WTC11 (cell line): ENCODE measurements around the gene RASL11B. TPM values are rescaled to one million over a fixed set of nuclear protein-coding genes. Genes with fewer than 3 reads are reported as not detected.

Source experiments
- ATAC-seq: fragments of 200-7000 bp; cut with Tn5 transposase; 2 replicates; pipeline ENCODE4 v1.10.0; 2021; ENCODE audit warnings: mild to moderate bottlenecking, moderate library complexity
- CTCF ChIA-PET: fragments of 300-600 bp; sonication (Branson Sonifier 250); formaldehyde crosslinking; loops from one replicate; lab custom pipeline; 2021; ENCODE audit warnings: antibody characterized with exemption; lab: Charles Lee
- POLR2A ChIA-PET: fragments of 350-600 bp; sonication (Branson Sonifier 250); formaldehyde crosslinking; loops from one replicate; lab custom pipeline; 2021; ENCODE audit warnings: antibody characterized with exemption; lab: Charles Lee
- DNase-seq: peaks from one replicate; pipeline ENCODE4 v3.0.0; 2021; ENCODE audit warnings: low spot score
- H3K27ac Mint-ChIP-seq: 2 replicates; pipeline ENCODE4 v1.8.0; 2021; ENCODE audit warnings: mixed read lengths
- H3K27me3 Mint-ChIP-seq: 2 replicates; pipeline ENCODE4 v1.8.0; 2021; ENCODE audit warnings: low read depth, mild to moderate bottlenecking, moderate library complexity, mixed read lengths
- H3K36me3 Mint-ChIP-seq: 2 replicates; pipeline ENCODE4 v1.8.0; 2021; ENCODE audit warnings: mixed read lengths
- H3K4me1 Mint-ChIP-seq: 2 replicates; pipeline ENCODE4 v1.8.0; 2022; ENCODE audit warnings: mixed read lengths
- H3K4me3 Mint-ChIP-seq: 2 replicates; pipeline ENCODE4 v1.8.0; 2021; ENCODE audit warnings: mild to moderate bottlenecking, moderate library complexity, mixed read lengths
- H3K9me3 Mint-ChIP-seq: 2 replicates; pipeline ENCODE4 v1.8.0; 2021; ENCODE audit warnings: mixed read lengths
- AR ChIP-seq: fragments of 250-450 bp; sonication (Bioruptor Pico); IDR thresholded peaks from 2 replicates; pipeline ENCODE4 v1.9.0; 2021; ENCODE audit warnings: mild to moderate bottlenecking
- ATF1 ChIP-seq: sonication (generic); formaldehyde crosslinking; IDR thresholded peaks from 2 replicates; pipeline ENCODE4 v1.8.1; 2023; ENCODE audit warnings: mild to moderate bottlenecking, moderate library complexity, missing genetic modification reagents
- CDX4 ChIP-seq: fragments of 250-450 bp; sonication (Bioruptor Pico); IDR thresholded peaks from 2 replicates; pipeline ENCODE4 v1.9.0; 2021; ENCODE audit warnings: moderate library complexity, mild to moderate bottlenecking, inconsistent platforms, borderline replicate concordance
- CTCF ChIP-seq: fragments of 200-600 bp; IDR thresholded peaks from 2 replicates; pipeline ENCODE4 v1.8.0; 2022; ENCODE audit warnings: antibody characterized with exemption
- E2F4 ChIP-seq: sonication (generic); formaldehyde crosslinking; IDR thresholded peaks from 2 replicates; pipeline ENCODE4 v1.8.1; 2022; ENCODE audit warnings: low read depth, mild to moderate bottlenecking, moderate library complexity, missing genetic modification reagents, borderline replicate concordance
- E2F5 ChIP-seq: sonication (generic); formaldehyde crosslinking; IDR thresholded peaks from 2 replicates; pipeline ENCODE4 v1.8.1; 2022; ENCODE audit warnings: mild to moderate bottlenecking, moderate library complexity, missing genetic modification reagents
- ELF4 ChIP-seq: sonication (generic); formaldehyde crosslinking; IDR thresholded peaks from 2 replicates; pipeline ENCODE4 v1.8.1; 2022; ENCODE audit warnings: low read depth, mild to moderate bottlenecking, moderate library complexity, missing genetic modification reagents
- EMX1 ChIP-seq: fragments of 250-450 bp; sonication (Bioruptor Pico); IDR thresholded peaks from 2 replicates; pipeline ENCODE4 v1.8.0; 2021; ENCODE audit warnings: mild to moderate bottlenecking
- ESRRA ChIP-seq: sonication (generic); formaldehyde crosslinking; IDR thresholded peaks from 2 replicates; pipeline ENCODE4 v1.8.1; 2022; ENCODE audit warnings: mild to moderate bottlenecking, missing genetic modification reagents, borderline replicate concordance
- ETV6 ChIP-seq: sonication (generic); formaldehyde crosslinking; IDR thresholded peaks from 2 replicates; pipeline ENCODE4 v1.8.1; 2022; ENCODE audit warnings: mild to moderate bottlenecking, missing genetic modification reagents
- FOXJ3 ChIP-seq: sonication (generic); formaldehyde crosslinking; IDR thresholded peaks from 2 replicates; pipeline ENCODE4 v1.9.0; 2021; ENCODE audit warnings: missing genetic modification reagents, mild to moderate bottlenecking, borderline replicate concordance
- FOXP1 ChIP-seq: sonication (generic); formaldehyde crosslinking; IDR thresholded peaks from 2 replicates; pipeline ENCODE4 v1.8.0; 2022; ENCODE audit warnings: missing genetic modification reagents, mild to moderate bottlenecking, moderate library complexity, borderline replicate concordance
- OVOL2 ChIP-seq: fragments of 250-450 bp; sonication (Bioruptor Pico); IDR thresholded peaks from 2 replicates; pipeline ENCODE4 v1.9.0; 2021; ENCODE audit warnings: mild to moderate bottlenecking, borderline replicate concordance
- RELA ChIP-seq: sonication (generic); formaldehyde crosslinking; IDR thresholded peaks from 2 replicates; pipeline ENCODE4 v1.8.1; 2022; ENCODE audit warnings: missing genetic modification reagents, mild to moderate bottlenecking, borderline replicate concordance
- SMAD4 ChIP-seq: sonication (generic); formaldehyde crosslinking; IDR thresholded peaks from 2 replicates; pipeline ENCODE4 v1.8.0; 2022; ENCODE audit warnings: mild to moderate bottlenecking, missing genetic modification reagents
- SP1 ChIP-seq: sonication (generic); formaldehyde crosslinking; conservative IDR thresholded peaks from 2 replicates; pipeline ENCODE4 v1.8.1; 2022; ENCODE audit warnings: missing genetic modification reagents
- TCF7 ChIP-seq: sonication (generic); formaldehyde crosslinking; IDR thresholded peaks from 2 replicates; pipeline ENCODE4 v1.8.0; 2022; ENCODE audit warnings: mild to moderate bottlenecking, low read depth, missing genetic modification reagents, moderate library complexity
- TEAD4 ChIP-seq: sonication (generic); formaldehyde crosslinking; IDR thresholded peaks from 2 replicates; pipeline ENCODE4 v1.8.0; 2022; ENCODE audit warnings: mild to moderate bottlenecking, missing genetic modification reagents
- ZBTB43 ChIP-seq: sonication (generic); formaldehyde crosslinking; IDR thresholded peaks from 2 replicates; pipeline ENCODE4 v1.8.1; 2023; ENCODE audit warnings: mild to moderate bottlenecking, missing genetic modification reagents
- ZMAT4 ChIP-seq: fragments of 250-450 bp; sonication (Bioruptor Pico); IDR thresholded peaks from 2 replicates; pipeline ENCODE4 v1.9.0; 2021; ENCODE audit warnings: mild to moderate bottlenecking
- ZNF121 ChIP-seq: sonication (generic); formaldehyde crosslinking; IDR thresholded peaks from 2 replicates; pipeline ENCODE4 v1.8.0; 2023; ENCODE audit warnings: missing genetic modification reagents
- ZNF138 ChIP-seq: sonication (generic); formaldehyde crosslinking; conservative IDR thresholded peaks from 2 replicates; pipeline ENCODE4 v1.8.1; 2022; ENCODE audit warnings: mild to moderate bottlenecking, moderate library complexity, missing genetic modification reagents
- ZNF416 ChIP-seq: fragments of 250-450 bp; sonication (Bioruptor Pico); IDR thresholded peaks from 2 replicates; pipeline ENCODE4 v1.9.0; 2021; ENCODE audit warnings: mild to moderate bottlenecking, inconsistent platforms
- ZNF423 ChIP-seq: fragments of 250-450 bp; sonication (Bioruptor Pico); IDR thresholded peaks from 2 replicates; pipeline ENCODE4 v2.1.2; 2022; ENCODE audit warnings: mild to moderate bottlenecking, moderate library complexity
- total RNA-seq: library from RNA; stranded (reverse); gene quantifications from 3 replicates; pipeline ENCODE4 v1.2.3, GENCODE V29; 2021

RASL11B gene
- total RNA-seq, 1 experiment from 2014 or later: 58.5 TPM

GRCh38 chr4:52850406-52851124, 11.6 kb upstream of the RASL11B start (continued):
- TF ChIP-seq ETV6 (CRISPR knock-in tag) (no peak), FOXP1 (no peak), ZNF138 (no peak), EMX1 (CRISPR knock-in tag) (no peak), ZMAT4 (CRISPR knock-in tag) (no peak), FOXJ3 (no peak)
- TF ChIP-seq, all 79 proteins: peak for 0

- H3K9me3 Mint-ChIP-seq: peaks cover 5% of the 10 kb centered on the region
- no peak for ATAC-seq
- H3K4me3 Mint-ChIP-seq: no peak overlapping the region
- H3K27ac Mint-ChIP-seq: no peak overlapping the region
- CTCF ChIA-PET: interaction anchor here (0.6 to 1.3 kb wide), 2 partner anchors 17 to 127 kb away, joined by 3 read pairs; no protein-coding TSS in a partner anchor
- H3K27me3 Mint-ChIP-seq: peaks cover 3% of the 10 kb centered on the region; the same call in 1 of the 2 replicates
- no peak for TF ChIP-seq E2F5 (CRISPR knock-in tag)
- no peak for TF ChIP-seq TEAD4
- no peak for TF ChIP-seq SMAD4 (CRISPR knock-in tag)
- TF ChIP-seq, all 79 proteins: peak for 0
- H3K4me1 Mint-ChIP-seq: peaks cover 34% of the 10 kb centered on the region
- POLR2A ChIA-PET: interaction anchor here (0.8 kb wide), 1 partner anchor 15 kb away, joined by 4 read pairs; no protein-coding TSS in a partner anchor
- peaks cover 4% of the 10 kb centered on the region for H3K36me3 Mint-ChIP-seq
- DNase-seq: no peak
These were observed 10.1 kb upstream of the RASL11B start for GRCh38 chr4:52852041-52852440.

GRCh38 chr4:52852711-52853110, 9.4 kb upstream of the RASL11B start:
- Mint-ChIP-seq H3K27ac (no peak overlapping the region), H3K27me3 (peaks cover 3% of the 10 kb centered on the region; the same call in 1 of the 2 replicates), H3K36me3 (peaks cover 11% of the 10 kb centered on the region), H3K4me3 (no peak overlapping the region), H3K9me3 (peaks cover 12% of the 10 kb centered on the region), H3K4me1 (peaks cover 34% of the 10 kb centered on the region)
- DNase-seq: no peak
- CTCF ChIA-PET: interaction anchor here (0.6 to 1.3 kb wide), 2 partner anchors 18 to 128 kb away, joined by 3 read pairs; no protein-coding TSS in a partner anchor
- POLR2A ChIA-PET: interaction anchor here (0.8 kb wide), 1 partner anchor 15 kb away, joined by 4 read pairs; no protein-coding TSS in a partner anchor
- ATAC-seq: no peak
- TF ChIP-seq ELF4 (CRISPR knock-in tag) (no peak), SP1 (no peak), OVOL2 (CRISPR knock-in tag) (no peak), TCF7 (no peak), ATF1 (CRISPR knock-in tag) (no peak), ZNF121 (CRISPR knock-in tag) (no peak), AR (no peak), ZNF416 (CRISPR knock-in tag) (no peak), SMAD4 (CRISPR knock-in tag) (no peak), E2F4 (CRISPR knock-in tag) (no peak), RELA (CRISPR knock-in tag) (no peak), CDX4 (CRISPR knock-in tag) (no peak), ZBTB43 (CRISPR knock-in tag) (no peak), ZNF423 (no peak), CTCF (no peak), ESRRA (CRISPR knock-in tag) (no peak)
